HEK293T (cell line): Measurements from ENCODE around the gene BIVM.

Experiments used
- LEF1 ChIP-seq: fragments of 450-650 bp; IDR thresholded peaks from 2 replicates; pipeline ENCODE4 v1.6.1; 2017; ENCODE audit warnings: mild to moderate bottlenecking, borderline replicate concordance
- NFRKB ChIP-seq: fragments of 450-650 bp; IDR thresholded peaks from 2 replicates; pipeline ENCODE4 v1.6.1; 2016; ENCODE audit warnings: mild to moderate bottlenecking, moderate library complexity
- TARDBP ChIP-seq: fragments of 450-650 bp; IDR thresholded peaks from 2 replicates; pipeline ENCODE4 v1.6.1; 2016

GRCh38 chr13:102869948-102870676, 71.2 kb downstream of the BIVM start:
- no peak for TF ChIP-seq TARDBP
- TF ChIP-seq NFRKB, result no peak
- no peak for TF ChIP-seq LEF1
